ENCODE measurements around the gene PHOSPHO2. TPM values are rescaled to one million over a fixed set of nuclear protein-coding genes. Genes with fewer than 3 reads are reported as not detected.
A peak's percentile ranks its signal among the peaks of the same experiment; 100 is the strongest.

Gene PHOSPHO2
- total RNA-seq, 1 donor from 2014 or later, result 0.29 TPM

DNA sequence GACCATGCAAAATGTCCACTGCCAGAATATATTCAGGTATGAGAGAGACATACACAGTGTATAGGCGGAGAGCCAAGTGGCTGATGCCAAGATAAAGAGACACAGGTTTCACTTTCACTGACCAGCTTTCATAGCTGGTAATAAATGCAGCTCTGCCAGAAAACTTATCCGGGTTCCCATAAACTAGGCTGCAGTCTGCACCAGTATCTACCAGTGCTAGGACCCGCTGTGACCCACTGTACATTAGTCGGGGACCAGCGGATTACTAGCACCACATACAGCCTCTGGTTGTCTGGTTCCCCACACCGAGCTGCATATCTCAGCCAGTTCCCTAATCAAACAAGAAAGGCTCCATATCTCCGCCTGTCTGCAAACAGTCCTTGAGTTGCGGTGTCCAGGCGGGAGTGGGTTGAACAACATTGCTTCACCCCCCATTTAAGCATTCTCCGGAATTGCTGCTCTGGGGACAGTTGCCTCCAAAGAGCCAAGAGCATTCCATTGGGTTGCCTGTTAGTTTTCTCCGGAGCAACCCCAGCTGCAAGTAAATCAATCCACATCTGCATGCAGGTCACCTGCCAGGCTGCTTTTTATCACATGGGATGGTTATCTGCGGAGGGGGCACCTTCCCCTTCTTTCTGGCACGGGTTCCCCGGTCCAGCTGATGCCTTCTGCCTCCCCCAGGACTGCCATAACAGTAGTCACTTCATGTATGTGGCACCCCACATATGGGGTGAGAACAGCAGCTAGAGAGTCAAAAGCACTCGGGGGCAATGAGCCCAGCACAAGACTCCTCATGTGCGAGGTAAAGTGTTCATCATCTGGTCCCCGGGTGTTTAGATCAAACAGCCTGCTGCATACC lies 21.3 kb downstream of the PHOSPHO2 start:
- DNase-seq (ENCODE audit: extremely low read depth, low read depth, low spot score), result no peak

DNA sequence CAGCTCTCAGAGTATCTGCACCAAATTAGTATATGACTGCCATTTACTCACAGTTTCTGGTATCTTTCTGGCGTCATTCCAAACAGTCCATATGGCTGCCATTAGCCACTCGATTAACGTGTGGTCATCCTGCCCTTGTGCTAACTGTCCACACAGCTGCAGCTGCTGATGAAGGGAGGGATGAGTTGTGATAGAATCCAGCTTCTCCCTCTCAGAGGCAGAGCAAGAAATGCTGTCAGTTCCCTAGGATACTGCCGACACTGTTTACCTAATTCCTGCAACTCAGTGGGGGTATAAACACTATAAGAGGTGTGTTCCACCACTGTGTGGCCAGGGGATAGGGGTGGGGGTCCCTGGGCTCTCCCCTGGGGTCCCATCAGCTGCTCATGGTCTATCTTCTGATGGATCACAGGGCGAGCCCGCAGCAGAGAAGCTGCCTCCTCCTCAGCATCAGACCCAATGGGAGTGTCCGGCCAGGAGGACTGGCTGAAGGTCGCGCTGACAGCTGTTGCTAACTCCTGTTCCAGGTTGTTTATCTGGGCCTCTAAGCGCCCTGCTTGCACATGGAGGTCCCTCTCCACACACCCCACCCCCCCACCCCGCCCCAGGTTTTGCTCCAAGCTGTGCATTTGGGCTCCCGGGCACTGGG lies 22.1 kb downstream of the PHOSPHO2 start:
- no peak for DNase-seq (ENCODE audit: extremely low read depth, low read depth, low spot score)

DNA sequence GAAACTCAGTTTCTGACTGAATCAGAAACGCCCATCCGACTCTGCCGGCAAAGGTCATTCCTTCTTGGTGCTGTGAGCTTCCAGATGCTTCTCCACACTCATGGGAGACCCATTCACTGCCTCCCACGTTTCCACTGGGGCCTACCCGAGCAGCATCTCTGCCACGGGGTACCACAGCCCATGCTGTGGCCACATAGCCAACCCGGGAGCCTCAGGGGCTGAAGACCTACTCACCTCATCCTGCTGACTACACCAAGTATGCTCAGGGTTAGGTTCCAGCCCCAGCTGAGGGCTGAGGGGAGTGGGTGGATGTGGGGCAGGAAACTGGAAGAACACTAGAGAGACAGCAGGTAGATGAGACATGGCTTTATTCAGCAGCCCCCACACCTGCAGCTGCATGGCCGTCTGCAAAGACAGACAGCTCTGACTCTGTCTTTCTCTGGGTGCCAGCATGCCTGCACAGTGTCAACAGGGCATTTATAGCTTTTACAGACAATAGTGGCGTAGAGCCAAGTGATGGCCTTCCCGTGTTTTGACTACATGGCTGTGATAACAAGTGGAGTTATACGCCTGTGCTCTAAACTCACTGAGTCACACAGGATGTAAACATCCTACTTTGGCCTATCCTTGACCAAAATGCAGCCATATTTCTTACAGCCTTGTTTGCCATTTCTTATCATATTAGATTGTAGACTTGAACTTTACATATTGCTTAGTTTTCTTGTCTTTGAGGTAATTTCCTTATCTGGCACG lies 22.8 kb downstream of the PHOSPHO2 start:
- peak; percentile 85 for DNase-seq (ENCODE audit: extremely low read depth, low read depth, low spot score)

DNA sequence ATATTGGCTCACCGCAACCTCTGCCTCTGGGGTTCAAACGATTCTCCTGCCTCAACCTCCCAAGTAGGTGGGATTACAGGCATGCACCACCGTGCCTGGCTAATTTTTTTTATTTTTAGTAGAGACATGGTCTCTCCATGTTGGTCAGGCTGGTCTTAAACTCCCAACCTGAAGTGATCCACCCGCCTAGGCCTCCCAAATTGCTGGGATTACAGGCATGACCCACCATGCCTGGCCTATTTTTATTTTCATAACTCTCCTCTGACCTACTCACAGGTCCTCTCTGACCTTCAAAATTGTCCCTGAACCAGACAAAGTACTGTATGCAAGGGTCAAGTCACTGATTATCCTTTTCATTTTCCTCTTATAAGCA lies 23.4 kb downstream of the PHOSPHO2 start:
- DNase-seq (ENCODE audit: extremely low read depth, low read depth, low spot score), result no peak

DNA sequence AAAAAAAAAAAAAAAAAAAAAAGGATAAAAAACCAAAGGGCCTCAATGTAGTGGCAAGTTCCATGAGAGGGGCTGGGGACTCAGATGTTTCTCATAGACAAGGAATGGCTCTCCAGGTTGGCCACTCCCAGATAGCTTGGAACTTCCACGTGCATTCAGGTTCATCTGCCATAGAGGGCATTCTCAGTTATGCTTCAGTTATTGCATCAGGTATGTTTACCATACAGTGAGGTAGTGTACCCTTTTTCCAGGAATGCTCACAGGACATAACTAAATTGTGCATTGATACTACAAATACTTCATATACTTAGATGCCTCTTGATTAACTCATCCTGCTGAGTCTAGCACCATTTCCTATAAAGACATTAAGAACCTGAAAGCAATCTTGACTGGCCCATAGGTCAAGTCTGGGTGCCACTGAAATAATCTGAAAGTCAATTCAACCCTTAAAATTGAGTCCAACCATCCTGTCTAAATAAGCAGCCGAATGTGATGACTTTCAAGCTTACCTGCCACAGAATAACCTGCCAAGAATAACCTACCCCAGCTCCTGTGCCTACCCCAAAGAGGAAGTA lies 24.7 kb downstream of the PHOSPHO2 start:
- DNase-seq (ENCODE audit: extremely low read depth, low read depth, low spot score), result no peak

DNA sequence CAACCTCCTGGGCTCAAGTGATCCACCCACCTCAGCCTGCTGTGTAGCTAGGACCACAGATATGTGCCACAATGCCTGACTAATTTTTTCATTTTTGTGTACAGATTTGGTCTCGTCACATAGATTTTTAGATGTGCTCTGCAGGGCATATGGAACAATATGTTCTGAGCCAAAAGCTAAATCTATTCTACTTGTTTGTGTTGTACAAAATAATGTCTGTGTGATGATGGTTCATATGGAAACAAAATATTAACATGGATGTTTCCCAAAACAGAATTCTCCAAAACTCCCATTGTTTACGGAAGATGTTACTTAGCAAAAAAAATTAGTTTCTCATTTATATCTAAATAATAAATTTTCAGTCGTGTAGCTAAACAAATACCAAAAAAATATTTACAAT lies 26.7 kb downstream of the PHOSPHO2 start:
- DNase-seq (ENCODE audit: extremely low read depth, low read depth, low spot score), result no peak

DNA sequence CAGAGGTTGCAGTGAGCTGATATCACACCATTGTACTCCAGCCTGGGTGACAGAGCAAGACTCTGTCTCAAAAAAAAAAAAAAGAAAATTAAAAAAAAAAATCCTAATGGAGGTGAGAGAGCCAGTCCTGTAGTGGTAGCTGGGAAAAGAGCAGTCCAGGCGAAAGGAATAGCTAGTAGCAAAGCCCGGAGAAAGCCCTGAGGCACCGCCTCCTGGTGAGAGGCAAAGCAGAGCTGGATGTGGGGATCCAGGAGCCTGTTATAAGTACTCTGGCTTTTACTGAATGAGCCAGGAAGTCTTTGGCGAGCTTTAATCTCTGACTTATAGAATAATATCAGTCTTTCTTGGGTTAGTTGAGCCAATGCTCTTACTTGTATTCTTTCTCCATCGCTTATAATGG lies 32.8 kb downstream of the PHOSPHO2 start:
- no peak for DNase-seq (ENCODE audit: extremely low read depth, low read depth, low spot score)

DNA sequence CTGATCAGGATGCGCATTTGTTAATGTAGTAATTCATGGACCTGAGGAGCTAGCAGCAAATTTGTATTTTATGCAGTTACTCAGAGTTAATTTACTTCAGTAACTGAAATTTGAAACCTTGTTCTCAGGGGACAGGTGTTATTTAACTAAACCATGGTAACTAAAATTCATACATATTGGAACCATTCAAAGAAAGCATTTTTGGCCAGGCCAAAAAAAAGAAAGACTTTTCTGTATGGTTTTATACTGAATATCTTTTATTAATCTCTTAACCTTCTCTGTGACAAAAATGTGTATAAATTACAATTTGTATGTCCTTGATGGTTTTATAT lies 35.0 kb downstream of the PHOSPHO2 start:
- no peak for DNase-seq (ENCODE audit: extremely low read depth, low read depth, low spot score)

DNA sequence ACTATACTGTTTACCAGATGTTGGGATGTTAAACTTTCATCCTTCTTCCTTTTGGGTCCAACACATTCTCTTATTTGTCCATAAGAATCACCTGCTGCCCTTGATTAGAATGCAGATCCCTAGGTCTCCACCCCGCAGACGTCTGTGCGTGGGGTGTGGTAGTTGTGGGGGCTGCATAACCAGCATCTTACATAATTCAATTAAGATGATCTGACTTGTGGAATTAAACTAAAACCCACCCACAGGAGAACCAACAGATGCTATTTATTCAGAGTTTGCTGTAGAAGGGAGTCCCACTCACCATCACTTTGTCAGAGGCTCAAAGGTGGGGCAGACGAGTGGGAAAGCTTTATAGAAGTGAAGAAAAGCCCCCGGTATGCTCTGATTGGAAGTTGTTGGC lies 37.8 kb downstream of the PHOSPHO2 start:
- no peak for DNase-seq (ENCODE audit: extremely low read depth, low read depth, low spot score)

DNA sequence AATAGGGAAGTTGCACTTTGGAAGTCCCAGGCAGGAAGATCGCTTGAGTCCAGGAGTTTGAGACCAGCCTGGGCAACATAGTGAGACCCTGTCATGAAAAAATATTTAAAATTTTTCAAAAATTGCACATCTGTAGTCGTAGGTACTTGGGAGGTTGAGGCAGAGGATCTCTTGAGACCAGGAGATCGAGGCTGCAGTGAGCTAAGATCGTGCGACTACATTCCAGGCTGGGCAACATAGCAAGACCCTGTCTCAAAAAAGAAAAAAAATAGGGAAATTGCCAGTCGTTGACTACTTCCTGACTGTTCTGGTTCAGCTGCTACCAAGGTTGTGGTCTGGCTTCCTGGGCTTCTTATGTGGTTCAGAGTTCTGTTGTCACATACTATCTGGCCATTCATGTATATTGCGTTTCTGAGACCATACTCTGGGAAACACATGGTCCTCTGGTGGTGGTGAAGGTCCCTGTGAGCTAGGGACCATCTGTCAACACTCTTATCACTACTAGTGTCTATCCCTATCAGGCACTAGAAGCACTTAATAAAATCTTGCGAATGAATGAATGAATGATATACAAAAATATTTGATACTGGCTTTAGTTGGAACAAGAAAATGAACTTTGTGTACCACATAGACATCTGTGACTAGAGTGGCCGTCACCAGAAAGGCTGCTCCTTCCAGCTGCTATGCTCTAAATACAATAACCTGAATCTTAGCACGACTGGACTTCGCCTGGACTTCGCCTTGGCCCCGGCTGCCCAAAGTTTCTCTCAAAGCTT lies 38.5 kb downstream of the PHOSPHO2 start:
- DNase-seq (ENCODE audit: extremely low read depth, low read depth, low spot score), result no peak

DNA sequence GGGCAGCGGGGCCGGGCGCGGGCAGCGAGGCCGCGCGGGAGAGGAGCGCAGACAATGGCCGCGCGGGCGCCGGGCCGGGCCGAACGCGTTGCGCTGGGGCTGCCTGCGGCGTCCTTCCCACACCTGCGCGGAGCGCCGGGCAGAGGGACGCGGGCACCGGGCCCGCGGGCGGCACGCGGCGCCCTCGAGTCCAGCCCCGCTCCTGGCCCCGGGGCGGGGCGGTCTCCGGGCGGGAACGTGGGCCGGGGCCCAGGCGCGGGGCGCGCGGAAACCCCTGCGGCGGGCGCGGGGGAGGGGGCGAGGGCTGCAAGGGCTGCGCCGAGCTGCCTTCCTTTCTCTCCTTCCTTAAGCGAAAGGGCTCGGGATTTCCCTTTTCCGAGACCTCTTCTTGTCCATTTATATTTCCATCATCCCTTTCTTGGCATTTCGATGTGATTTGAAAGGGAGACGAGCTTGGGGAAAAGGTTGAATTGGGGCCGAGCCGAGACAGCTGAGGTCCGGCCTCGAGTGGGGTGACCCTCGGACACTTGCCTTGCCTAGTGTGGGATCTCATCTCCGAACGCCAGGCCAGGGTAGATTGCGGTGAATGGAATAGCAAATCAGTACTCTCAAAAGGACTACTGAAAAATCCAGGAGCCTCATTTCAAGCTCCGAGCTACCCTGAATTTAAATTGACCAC lies 40.0 kb downstream of the PHOSPHO2 start:
- DNase-seq (ENCODE audit: extremely low read depth, low read depth, low spot score), result no peak

DNA sequence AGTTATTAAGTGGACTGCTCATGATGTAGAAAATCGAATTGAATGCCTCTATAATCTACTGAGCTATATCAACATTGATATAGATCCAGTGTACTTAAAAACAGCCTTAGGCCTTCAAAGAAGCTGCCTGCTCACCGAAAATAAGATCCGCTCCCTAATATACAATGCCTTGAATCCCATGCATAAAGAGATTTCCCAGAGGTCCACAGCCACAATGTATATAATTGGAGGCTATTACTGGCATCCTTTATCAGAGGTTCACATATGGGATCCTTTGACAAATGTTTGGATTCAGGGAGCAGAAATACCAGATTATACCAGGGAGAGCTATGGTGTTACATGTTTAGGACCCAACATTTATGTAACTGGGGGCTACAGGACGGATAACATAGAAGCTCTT lies 41.4 kb downstream of the PHOSPHO2 start:
- DNase-seq (ENCODE audit: extremely low read depth, low read depth, low spot score), result no peak

DNA sequence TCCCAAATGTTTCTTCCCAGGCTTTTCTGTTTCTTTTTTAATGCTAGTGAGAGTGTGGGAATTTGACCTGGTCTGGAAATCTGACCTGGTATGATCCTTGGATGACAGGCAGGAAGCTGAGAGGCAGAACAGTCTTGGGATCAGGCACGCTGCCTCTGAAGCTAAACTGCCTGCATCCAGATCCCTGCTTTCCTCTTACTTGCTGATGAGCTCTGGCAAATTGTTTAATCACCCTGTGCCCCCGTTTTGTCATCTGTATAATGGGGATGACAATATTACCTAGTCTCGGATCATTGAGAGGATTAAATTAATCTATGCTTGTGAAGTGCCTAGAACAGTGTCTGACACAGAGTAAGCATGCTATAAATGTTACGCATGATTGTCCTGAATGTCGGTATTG lies 42.6 kb downstream of the PHOSPHO2 start:
- no peak for DNase-seq (ENCODE audit: extremely low read depth, low read depth, low spot score)

DNA sequence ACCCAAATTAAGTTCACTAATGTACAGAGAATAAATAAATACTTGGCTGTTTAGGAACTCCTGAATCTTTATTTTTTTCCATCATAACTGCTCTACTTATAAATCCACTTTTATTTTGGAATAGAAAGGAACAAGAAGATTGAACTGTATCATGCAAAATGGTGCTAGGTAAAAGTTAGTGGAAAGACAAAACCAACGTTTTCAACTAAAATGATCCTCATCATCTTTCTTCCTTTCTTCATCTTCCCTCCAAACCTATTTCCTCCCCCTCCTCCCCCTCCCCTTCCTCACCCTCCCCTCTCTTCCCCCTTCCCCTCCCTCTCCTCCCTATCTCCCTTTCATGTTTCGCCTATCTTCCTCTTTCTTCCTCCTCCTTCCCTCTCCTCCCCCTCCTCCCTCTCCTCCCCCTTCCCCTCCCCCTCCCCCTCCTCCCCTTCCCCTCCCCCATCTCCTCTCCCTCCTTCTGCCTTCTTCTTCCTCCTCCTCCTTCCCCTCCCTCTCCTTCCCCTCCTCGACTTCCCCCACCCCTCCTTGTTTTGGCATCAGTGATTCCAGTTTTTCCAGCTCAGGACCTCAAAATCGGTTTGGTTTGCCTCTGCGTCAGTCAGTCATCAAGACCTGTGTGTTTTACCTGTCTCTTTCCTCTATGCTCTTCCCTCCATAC lies 44.4 kb downstream of the PHOSPHO2 start:
- DNase-seq (ENCODE audit: extremely low read depth, low read depth, low spot score), result no peak

DNA sequence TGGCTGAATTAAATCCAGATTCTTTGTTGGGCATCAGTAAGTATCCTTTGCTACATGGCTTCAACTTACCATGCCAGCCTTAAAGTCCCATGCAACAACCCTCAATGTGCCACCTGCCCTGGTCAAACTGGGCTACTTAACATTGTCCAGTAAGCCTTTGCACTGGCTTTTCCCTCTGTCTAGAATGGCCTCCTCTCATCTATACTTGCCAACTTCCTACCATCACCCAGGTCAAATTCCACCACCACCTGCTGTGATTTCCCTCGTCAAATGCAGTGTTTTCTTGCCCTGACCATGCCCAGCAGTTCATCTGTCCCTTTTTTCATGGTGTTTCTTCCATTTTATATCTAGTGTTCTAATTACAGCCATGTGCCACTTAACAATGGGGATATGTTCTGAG lies 45.1 kb downstream of the PHOSPHO2 start:
- DNase-seq (ENCODE audit: extremely low read depth, low read depth, low spot score), result no peak

DNA sequence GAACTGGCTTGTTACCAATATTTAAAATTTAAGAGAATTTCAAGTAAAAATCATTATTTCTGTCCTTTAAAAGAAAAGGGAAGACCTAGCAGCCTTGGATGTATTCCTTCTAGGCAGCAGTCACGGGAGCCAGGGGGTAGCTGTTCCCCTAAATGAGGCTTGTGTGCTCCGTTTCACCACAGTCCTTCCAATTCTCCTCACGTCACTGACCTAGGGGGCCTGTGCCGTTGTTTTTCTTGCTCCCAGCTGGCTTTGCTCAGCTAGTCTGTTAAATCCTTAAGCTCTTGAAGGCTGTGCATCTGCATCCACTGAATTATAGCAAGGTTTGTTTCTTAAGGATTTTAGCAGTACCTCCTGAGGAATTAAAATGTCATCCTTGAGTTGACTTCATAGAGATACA lies 49.3 kb downstream of the PHOSPHO2 start:
- no peak for DNase-seq (ENCODE audit: extremely low read depth, low read depth, low spot score)

DNA sequence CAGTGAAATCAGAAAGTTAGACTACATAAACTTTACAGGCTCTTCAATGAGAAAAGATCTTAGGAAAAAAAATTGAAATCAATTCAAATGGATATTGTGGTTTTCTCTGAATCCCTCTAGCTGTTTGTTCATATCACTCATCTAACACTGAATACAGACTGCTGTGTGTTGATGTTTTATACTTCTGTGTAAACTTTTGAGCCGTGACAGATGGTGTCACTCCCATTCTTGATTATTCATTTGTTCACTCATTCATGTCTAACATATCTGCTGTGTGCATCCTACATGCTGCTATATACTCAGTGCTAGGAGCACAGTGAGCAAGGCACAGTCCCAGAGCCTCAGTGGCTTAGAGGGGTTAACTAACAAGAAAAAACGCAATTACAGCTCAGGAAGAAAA lies 52.0 kb downstream of the PHOSPHO2 start:
- DNase-seq (ENCODE audit: extremely low read depth, low read depth, low spot score), result no peak

DNA sequence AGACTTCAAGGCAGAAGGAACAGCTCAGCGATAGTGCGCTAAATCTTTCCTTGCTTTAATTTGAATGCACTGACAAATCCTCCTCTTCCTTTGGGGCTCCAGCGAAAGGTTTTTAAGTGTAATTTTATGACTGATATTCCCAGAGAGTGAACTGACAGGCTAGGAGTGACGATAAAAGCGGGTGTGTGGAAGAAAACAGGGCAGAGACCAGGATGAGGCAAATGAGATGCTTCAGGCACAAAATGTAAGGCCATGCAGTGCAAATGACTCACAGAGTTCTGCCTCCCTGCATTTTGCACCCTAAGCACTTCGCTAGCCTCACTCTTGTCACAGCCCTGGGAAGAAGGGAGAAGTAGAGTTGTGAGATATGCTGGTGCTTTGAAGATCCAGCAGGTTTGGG lies 54.0 kb downstream of the PHOSPHO2 start:
- no peak for DNase-seq (ENCODE audit: extremely low read depth, low read depth, low spot score)
